ENCODE results near the gene ADCYAP1R1.

ADCYAP1R1 gene

DNA sequence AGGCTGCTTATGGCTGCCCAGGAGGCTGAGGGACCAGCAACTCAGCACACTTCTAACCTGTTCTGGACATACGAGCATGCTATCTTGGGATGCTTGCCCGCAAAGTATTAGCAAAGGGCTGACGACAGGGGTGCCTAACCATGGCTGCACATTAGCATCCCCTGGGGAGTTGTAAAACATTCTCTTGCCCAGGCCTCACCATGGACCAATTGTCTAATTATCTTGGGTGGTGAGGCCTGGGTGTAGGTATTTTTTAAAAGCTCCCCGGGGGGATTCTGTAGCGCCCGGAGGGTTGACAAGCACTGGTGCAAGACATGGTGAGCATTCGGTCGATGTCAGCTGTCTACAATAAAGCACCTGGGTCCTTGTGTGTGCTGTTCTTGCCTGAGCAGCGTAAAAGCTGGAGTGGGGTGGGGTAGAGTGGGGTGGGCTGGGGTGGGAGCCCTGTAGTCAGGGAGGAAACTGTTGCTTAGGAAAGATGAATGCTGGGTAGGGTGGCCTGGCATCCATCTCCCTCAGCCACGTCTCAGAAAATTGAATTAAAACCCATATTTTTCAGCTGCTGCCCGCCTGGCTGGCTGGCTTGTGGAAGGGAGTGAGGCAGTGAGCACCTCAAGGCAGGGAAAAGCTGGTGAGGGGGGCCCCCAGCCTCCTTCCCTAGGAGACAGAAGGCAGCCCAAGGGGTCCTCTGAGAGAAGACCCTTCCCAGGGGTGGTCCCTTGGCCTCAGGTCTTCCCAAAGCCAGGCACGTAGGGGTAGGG, 2.9 kb upstream of the ADCYAP1R1 start:
- H3K27me3 ChIP-seq: peaks cover 58% of the 10 kb centered on the region
- H3K9me3 ChIP-seq: no peaks in the 10 kb centered on the region
- no peak overlapping the region for H3K27ac ChIP-seq
- no peak for TF ChIP-seq CTCF (IDR thresholded peaks at IDR 0.05)
- H3K36me3 ChIP-seq: no peaks in the 10 kb centered on the region
- no peaks in the 10 kb centered on the region for H3K4me1 ChIP-seq (ENCODE audit: control insufficient read depth in 1 of 2, insufficient read depth in 1 of 2, low read depth in 1 of 2, low read length in 1 of 2)
- no peak overlapping the region for H3K4me3 ChIP-seq (ENCODE audit: low read depth in 1 of 2, low read length in 1 of 2)

DNA sequence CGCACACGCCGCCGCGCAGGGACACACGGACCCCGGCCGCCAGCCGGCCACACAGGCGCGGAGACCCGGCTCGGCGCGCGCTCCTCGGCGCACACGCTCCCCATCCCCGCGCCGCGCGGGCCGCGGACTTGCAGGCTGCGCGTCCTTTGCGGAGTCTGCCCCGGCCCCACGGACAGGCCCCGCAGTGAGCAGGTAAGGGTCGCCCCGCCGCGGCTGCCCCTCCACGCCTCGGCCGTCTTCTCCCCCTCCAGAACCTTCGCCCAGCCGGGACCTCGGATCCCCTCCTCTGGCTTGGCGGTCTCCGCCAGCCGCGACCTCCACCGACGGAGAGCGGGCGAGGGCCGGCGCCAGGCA, 356 bp downstream of the ADCYAP1R1 start:
- TF ChIP-seq CTCF (IDR thresholded peaks at IDR 0.05): no peak
- peaks cover 78% of the 10 kb centered on the region for H3K27me3 ChIP-seq
- H3K4me3 ChIP-seq (ENCODE audit: low read depth in 1 of 2, low read length in 1 of 2): no peak overlapping the region
- H3K27ac ChIP-seq: no peak overlapping the region
- H3K9me3 ChIP-seq: no peaks in the 10 kb centered on the region
- no peaks in the 10 kb centered on the region for H3K4me1 ChIP-seq (ENCODE audit: control insufficient read depth in 1 of 2, insufficient read depth in 1 of 2, low read depth in 1 of 2, low read length in 1 of 2)
- H3K36me3 ChIP-seq: no peaks in the 10 kb centered on the region

DNA sequence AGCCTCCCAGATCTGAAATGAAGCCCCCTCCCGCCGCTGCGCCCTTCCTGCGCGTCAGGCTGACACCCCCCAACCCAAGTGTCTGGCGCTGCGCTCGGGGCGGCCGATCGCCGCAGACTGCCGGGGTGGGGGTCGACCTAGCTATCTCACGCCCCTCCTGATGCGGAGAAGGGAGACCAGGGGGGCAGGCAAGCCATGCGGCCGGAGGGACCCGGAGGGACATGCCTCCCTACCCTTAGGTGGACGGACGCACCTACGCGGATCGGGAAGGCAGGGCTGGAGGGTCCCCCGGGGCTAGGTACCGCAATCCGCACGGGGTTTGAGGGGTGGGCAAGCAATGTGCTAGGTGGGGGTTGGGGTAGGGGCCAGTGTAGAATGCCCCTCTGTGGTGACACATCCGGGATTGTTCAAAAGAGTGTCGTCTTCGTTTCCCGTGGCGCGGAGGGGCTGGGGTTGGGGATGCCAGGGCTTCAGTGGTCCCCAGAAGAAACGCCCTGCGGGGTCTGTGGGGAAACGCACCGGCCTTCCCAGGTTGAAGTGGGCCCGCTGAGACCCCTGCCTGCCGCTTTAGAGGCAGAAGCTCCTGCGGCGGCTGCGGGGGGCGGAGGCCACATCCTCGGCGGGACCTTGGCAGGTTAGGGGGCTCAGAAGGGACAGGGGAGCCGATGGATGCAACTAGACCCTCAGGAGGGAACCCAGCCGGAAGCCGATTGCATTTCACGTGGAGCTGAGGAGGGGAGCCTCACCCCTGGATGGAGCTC, 913 bp downstream of the ADCYAP1R1 start:
- no peak overlapping the region for H3K27ac ChIP-seq
- no peak overlapping the region for H3K4me3 ChIP-seq (ENCODE audit: low read depth in 1 of 2, low read length in 1 of 2)
- peaks cover 78% of the 10 kb centered on the region for H3K27me3 ChIP-seq
- no peaks in the 10 kb centered on the region for H3K9me3 ChIP-seq
- no peaks in the 10 kb centered on the region for H3K4me1 ChIP-seq (ENCODE audit: control insufficient read depth in 1 of 2, insufficient read depth in 1 of 2, low read depth in 1 of 2, low read length in 1 of 2)
- TF ChIP-seq CTCF (IDR thresholded peaks at IDR 0.05): no peak
- H3K36me3 ChIP-seq: no peaks in the 10 kb centered on the region

- no peak overlapping the region for H3K27ac ChIP-seq
- TF ChIP-seq CTCF (IDR thresholded peaks at IDR 0.05): no peak
- no peaks in the 10 kb centered on the region for H3K4me1 ChIP-seq (ENCODE audit: control insufficient read depth in 1 of 2, insufficient read depth in 1 of 2, low read depth in 1 of 2, low read length in 1 of 2)
- no peaks in the 10 kb centered on the region for H3K36me3 ChIP-seq
- H3K9me3 ChIP-seq: no peaks in the 10 kb centered on the region
- H3K4me3 ChIP-seq (ENCODE audit: low read depth in 1 of 2, low read length in 1 of 2): no peak overlapping the region
- H3K27me3 ChIP-seq: peaks cover 77% of the 10 kb centered on the region
Observed at GRCh38 chr7:31053986-31054385, 1.9 kb downstream of the ADCYAP1R1 start.

- H3K27me3 ChIP-seq: peaks cover 74% of the 10 kb centered on the region
- no peaks in the 10 kb centered on the region for H3K9me3 ChIP-seq
- H3K27ac ChIP-seq: no peak overlapping the region
- TF ChIP-seq CTCF (IDR thresholded peaks at IDR 0.05): no peak
- no peaks in the 10 kb centered on the region for H3K36me3 ChIP-seq
- H3K4me3 ChIP-seq (ENCODE audit: low read depth in 1 of 2, low read length in 1 of 2): no peak overlapping the region
- H3K4me1 ChIP-seq (ENCODE audit: control insufficient read depth in 1 of 2, insufficient read depth in 1 of 2, low read depth in 1 of 2, low read length in 1 of 2): no peaks in the 10 kb centered on the region
Observed at GRCh38 chr7:31054608-31055278, 2.6 kb downstream of the ADCYAP1R1 start.

Data from neutrophil (primary cell).